IMR-90 (cell line): ENCODE data around the gene SRRM4. TPM values are rescaled to one million over a fixed set of nuclear protein-coding genes. Genes with fewer than 3 reads are reported as not detected.

Source experiments
- ATAC-seq: fragments of 200-7000 bp; cut with Tn5 transposase; 2 replicates; pipeline ENCODE4 v1.9.1; 2020; ENCODE audit warnings: low read depth, mild to moderate bottlenecking, moderate library complexity
- BruUV-seq: library from RNA; stranded (reverse); fragments of 400-500 nt; replicated peaks from 2 replicates; lab custom pipeline; 2021; lab: Mats Ljungman, UMichigan
- CTCF ChIA-PET: fragments of 300-600 bp; formaldehyde crosslinking; extraction: SDS; loops from one replicate; lab custom pipeline; 2021; ENCODE audit warnings: antibody characterized with exemption; lab: Yijun Ruan, JAX
- POLR2A ChIA-PET: fragments of 300-600 bp; sonication (Branson Sonifier 250); formaldehyde crosslinking; loops from one replicate; lab custom pipeline; 2022; ENCODE audit warnings: antibody characterized with exemption; ENCODE audit not compliant: unreplicated experiment; lab: Charles Lee
- DNase-seq: peaks from one replicate; pipeline ENCODE4 v3.0.0; 2013
- H2AFZ ChIP-seq: replicated peaks from 2 replicates; pipeline ENCODE3; 2013; ENCODE audit warnings: low read length, mild to moderate bottlenecking; ENCODE audit not compliant: poor library complexity
- H2AK5ac ChIP-seq: 2 replicates; pipeline ENCODE4 v1.6.1; 2013; ENCODE audit warnings: low read depth, low read length, inconsistent platforms
- H2AK9ac ChIP-seq: replicated peaks from 2 replicates; pipeline ENCODE3; 2013; ENCODE audit warnings: mild to moderate bottlenecking, low read depth, low read length, moderate library complexity; ENCODE audit not compliant: poor library complexity
- H2BK120ac ChIP-seq: 2 replicates; pipeline ENCODE4 v1.6.1; 2013; ENCODE audit warnings: low read depth, low read length, inconsistent platforms
- H2BK15ac ChIP-seq: 3 replicates; pipeline ENCODE4 v1.6.1; 2013; ENCODE audit warnings: low read depth, low read length, inconsistent platforms
- H2BK20ac ChIP-seq: 2 replicates; pipeline ENCODE4 v1.6.1; 2013; ENCODE audit warnings: low read depth, mild to moderate bottlenecking, inconsistent platforms, low read length, moderate library complexity
- H2BK5ac ChIP-seq: 2 replicates; pipeline ENCODE4 v1.6.1; 2013; ENCODE audit warnings: mild to moderate bottlenecking, low read depth, low read length, inconsistent platforms; ENCODE audit not compliant: poor library complexity, severe bottlenecking
- H3K14ac ChIP-seq: replicated peaks from 2 replicates; pipeline ENCODE4 v1.6.1; 2013; ENCODE audit warnings: low read depth, low read length, inconsistent platforms
- H3K18ac ChIP-seq: 2 replicates; pipeline ENCODE4 v1.6.1; 2013; ENCODE audit warnings: low read depth, low read length, control low read depth
- H3K23ac ChIP-seq: 2 replicates; pipeline ENCODE4 v1.6.1; 2013; ENCODE audit warnings: low read depth, low read length, inconsistent platforms
- H3K27ac ChIP-seq: 2 replicates; pipeline ENCODE4 v1.5.1; 2013; ENCODE audit warnings: mild to moderate bottlenecking, control low read depth, low read length; ENCODE audit not compliant: insufficient read depth
- H3K27me3 ChIP-seq: 2 replicates; pipeline ENCODE4 v1.6.1; 2013; ENCODE audit warnings: low read length; ENCODE audit not compliant: control insufficient read depth, insufficient read depth
- H3K36me3 ChIP-seq: 2 replicates; pipeline ENCODE4 v1.6.1; 2013; ENCODE audit warnings: low read length, mixed read lengths; ENCODE audit not compliant: control insufficient read depth, insufficient read depth
- H3K4ac ChIP-seq: 2 replicates; pipeline ENCODE4 v1.6.1; 2013; ENCODE audit warnings: low read depth, low read length, inconsistent platforms
- H3K4me1 ChIP-seq: 2 replicates; pipeline ENCODE4 v1.6.1; 2013; ENCODE audit warnings: low read length, mixed read lengths; ENCODE audit not compliant: control insufficient read depth, insufficient read depth
- H3K4me2 ChIP-seq: 2 replicates; pipeline ENCODE4 v1.6.1; 2013; ENCODE audit warnings: low read depth, mild to moderate bottlenecking, control low read depth, low read length, moderate library complexity
- H3K4me3 ChIP-seq: 2 replicates; pipeline ENCODE4 v1.5.1; 2013; ENCODE audit warnings: low read depth, mild to moderate bottlenecking, control low read depth, low read length, moderate library complexity; ENCODE audit not compliant: insufficient read depth
- H3K56ac ChIP-seq: 2 replicates; pipeline ENCODE4 v1.6.1; 2013; ENCODE audit warnings: low read length, inconsistent platforms; ENCODE audit not compliant: insufficient read depth; ENCODE audit errors: extremely low read depth
- H3K79me1 ChIP-seq, 2 experiments: 2 replicates each; pipeline ENCODE4 v1.6.1; 2013; ENCODE audit warnings: low read length in 2 of 2, inconsistent platforms in 1 of 2, low read depth in 1 of 2
- H3K9ac ChIP-seq: 2 replicates; pipeline ENCODE4 v1.6.1; 2013; ENCODE audit warnings: low read depth, low read length, control low read depth
- H3K9me1 ChIP-seq: 2 replicates; pipeline ENCODE4 v1.6.1; 2013; ENCODE audit warnings: low read length, inconsistent platforms; ENCODE audit not compliant: insufficient read depth
- H3K9me3 ChIP-seq: 2 replicates; pipeline ENCODE4 v1.6.1; 2013; ENCODE audit warnings: low read length; ENCODE audit not compliant: control insufficient read depth, insufficient read depth
- H4K20me1 ChIP-seq: 2 replicates; pipeline ENCODE4 v1.6.1; 2013; ENCODE audit warnings: low read length, inconsistent platforms; ENCODE audit not compliant: insufficient read depth
- H4K5ac ChIP-seq: 2 replicates; pipeline ENCODE4 v1.6.1; 2013; ENCODE audit warnings: mild to moderate bottlenecking, low read depth, low read length, control low read depth
- H4K8ac ChIP-seq, 2 experiments: 2 replicates each; pipeline ENCODE4 v1.6.1; 2013; ENCODE audit warnings: low read depth in 2 of 2, low read length in 2 of 2, control low read depth in 1 of 2, inconsistent platforms in 1 of 2
- H4K91ac ChIP-seq: 2 replicates; pipeline ENCODE4 v1.6.1; 2013; ENCODE audit warnings: low read depth, low read length, inconsistent platforms; ENCODE audit not compliant: insufficient read depth
- BHLHE40 ChIP-seq: fragments of 150-350 bp; IDR thresholded peaks from 2 replicates; pipeline ENCODE4 v1.6.1; 2016; ENCODE audit warnings: mild to moderate bottlenecking, low read depth, low read length
- CEBPB ChIP-seq: IDR thresholded peaks from 2 replicates; pipeline ENCODE4 v1.6.1; 2012; ENCODE audit warnings: low read depth, low read length, improper control_type of control experiment
- CHD1 ChIP-seq: IDR thresholded peaks from 2 replicates; pipeline ENCODE4 v1.6.1; 2012; ENCODE audit warnings: low read depth, low read length, improper control_type of control experiment
- CTCF ChIP-seq: conservative IDR thresholded peaks from 2 replicates; pipeline ENCODE4 v1.5.1; 2012; ENCODE audit warnings: mild to moderate bottlenecking, low read depth, low read length, improper control_type of control experiment
- ELK1 ChIP-seq: fragments of 150-350 bp; IDR thresholded peaks from 2 replicates; pipeline ENCODE4 v1.6.1; 2016; ENCODE audit warnings: low read depth, mild to moderate bottlenecking, low read length, moderate library complexity, borderline replicate concordance
- FOS ChIP-seq: fragments of 150-350 bp; IDR thresholded peaks from 2 replicates; pipeline ENCODE4 v1.6.1; 2016; ENCODE audit warnings: low read depth, low read length
- MAFK ChIP-seq: IDR thresholded peaks from 2 replicates; pipeline ENCODE4 v1.6.1; 2012; ENCODE audit warnings: low read depth, low read length, improper control_type of control experiment
- MAZ ChIP-seq: IDR thresholded peaks from 2 replicates; pipeline ENCODE4 v1.6.1; 2012; ENCODE audit warnings: low read depth, mild to moderate bottlenecking, low read length, improper control_type of control experiment, moderate library complexity, borderline replicate concordance
- MXI1 ChIP-seq: IDR thresholded peaks from 2 replicates; pipeline ENCODE4 v1.6.1; 2012; ENCODE audit warnings: low read depth, mild to moderate bottlenecking, low read length, moderate library complexity, borderline replicate concordance
- NFE2L2 ChIP-seq: fragments of 150-350 bp; IDR thresholded peaks from 2 replicates; pipeline ENCODE4 v1.6.1; 2016; ENCODE audit warnings: low read depth, mild to moderate bottlenecking, low read length
- POLR2A ChIP-seq: IDR thresholded peaks from 2 replicates; pipeline ENCODE4 v1.6.1; 2012; ENCODE audit warnings: mild to moderate bottlenecking, low read depth, low read length
- RAD21 ChIP-seq: IDR thresholded peaks from 2 replicates; pipeline ENCODE4 v1.6.1; 2012; ENCODE audit warnings: low read length, improper control_type of control experiment
- RCOR1 ChIP-seq: IDR thresholded peaks from 2 replicates; pipeline ENCODE4 v1.6.1; 2012; ENCODE audit warnings: mild to moderate bottlenecking, low read length, improper control_type of control experiment; ENCODE audit not compliant: insufficient replicate concordance
- RFX5 ChIP-seq: IDR thresholded peaks from 2 replicates; pipeline ENCODE4 v1.8.0; 2012; ENCODE audit warnings: low read depth, mild to moderate bottlenecking, low read length, moderate library complexity
- SMC3 ChIP-seq: fragments of 150-350 bp; IDR thresholded peaks from 2 replicates; pipeline ENCODE4 v1.6.1; 2016; ENCODE audit warnings: low read depth, mild to moderate bottlenecking, antibody characterized with exemption, low read length, moderate library complexity
- USF2 ChIP-seq: fragments of 150-350 bp; IDR thresholded peaks from 2 replicates; pipeline ENCODE4 v1.6.1; 2017; ENCODE audit warnings: mild to moderate bottlenecking, antibody characterized with exemption, low read length, low read depth
- WGBS, 2 experiments: methylation state at CpG; one replicate each; pipeline versions ENCODE4 v1.1.5 to v1.1.7; 2013; ENCODE audit warnings: missing lambda C conversion rate in 2 of 2; ENCODE audit not compliant: insufficient read length in 1 of 2; ENCODE audit errors: extremely low coverage in 2 of 2; 5-methylcytosine and 5-hydroxymethylcytosine counted together
- dilution Hi-C: fragments of 300-500 bp; cut with HindIII; formaldehyde crosslinking; loops from one replicate; pipeline ENCODE4 v1.14.3; 2018; ENCODE audit warnings: low sequenced_read_pairs; ENCODE audit not compliant: unreplicated experiment
- in situ Hi-C: fragments of 300-500 bp; cut with MboI; formaldehyde crosslinking; loops from 3 replicates; pipeline ENCODE4 v1.14.3; 2019; ENCODE audit warnings: low sequenced_read_pairs, inconsistent platforms, mixed read lengths
- intact Hi-C: fragments of 100-400 bp; cut with micrococcal nuclease; formaldehyde crosslinking; loops from 2 replicates; pipeline ENCODE4 v1.10.0; 2022
- polyA plus RNA-seq, 3 experiments: library from polyadenylated mRNA; depleted of rRNA; stranded (reverse); fragments of >200 nt; gene quantifications; 2 replicates each; pipeline ENCODE4 v1.2.3, GENCODE V29; 2012; ENCODE audit warnings: low replicate concordance in 1 of 3
- total RNA-seq: library from RNA; depleted of rRNA; stranded (reverse); fragments of >200 nt; gene quantifications from 2 replicates; pipeline ENCODE4 v1.2.3, GENCODE V29; 2012

SRRM4 gene
- total and polyA plus RNA-seq, 2 of the 4 experiments (the other 2 are of a cell fraction): not detected

- Histone ChIP-seq H2BK15ac (no peak overlapping the region), H2BK20ac (no peak overlapping the region), H2BK120ac (no peak overlapping the region), H3K27ac (no peak overlapping the region), H3K79me1 (no peaks in the 10 kb centered on the region), H3K4me3 (no peak overlapping the region), H3K27me3 (no peaks in the 10 kb centered on the region), H3K23ac (no peak overlapping the region), H3K56ac (no peak overlapping the region), H3K9me1 (no peaks in the 10 kb centered on the region), H2BK5ac (no peak overlapping the region), H2AFZ (no peak overlapping the region), H4K5ac (no peak overlapping the region), H4K91ac (no peak overlapping the region), H3K4ac (no peak overlapping the region), H3K9ac (no peak overlapping the region), H2AK9ac (no peak overlapping the region), H3K36me3 (no peaks in the 10 kb centered on the region), H2AK5ac (no peak overlapping the region), H3K14ac (no peak overlapping the region), H3K4me2 (no peak overlapping the region), H4K8ac (no peak overlapping the region), H3K9me3 (no peaks in the 10 kb centered on the region), H3K4me1 (no peaks in the 10 kb centered on the region), H3K18ac (no peak overlapping the region), H4K20me1 (no peaks in the 10 kb centered on the region)
- in situ Hi-C loops (no loop called here), intact Hi-C loops (no loop called here), dilution Hi-C loops (no loop called here)
- POLR2A ChIA-PET: no interaction called here
- BruUV-seq: no TSS peak
- WGBS, 2 experiments: no CpG with 5 or more reads among the region's 7 CpGs
- no peak for ATAC-seq
- CTCF ChIA-PET: no interaction called here
- no peak for DNase-seq
- TF ChIP-seq SMC3 (no peak), POLR2A (no peak), MAZ (no peak), RFX5 (no peak), RCOR1 (no peak), MXI1 (no peak), USF2 (no peak), NFE2L2 (no peak), CHD1 (no peak), FOS (no peak), BHLHE40 (no peak), ELK1 (no peak), MAFK (no peak), RAD21 (no peak), CTCF (no peak), CEBPB (no peak)
Observed at GRCh38 chr12:119158402-119158801, 177.1 kb downstream of the SRRM4 start.
